Hematopoietic multipotent progenitor cell treated with erythropoietin and hydrocortisone succinate and interleukin-3 and kit ligand, for 15 days (in vitro differentiated cells): ENCODE measurements around the gene SERF1B.
"Not testable (repeated sequence)": the region's sequence is repeated elsewhere in the genome, so short reads cannot be mapped to it uniquely, and the experiment has no call there.

ENCODE experiments used
- DNase-seq: peaks from one replicate; pipeline ENCODE4 v3.0.0-alpha.2; 2015; ENCODE audit warnings: low spot score

Gene SERF1B

DNA sequence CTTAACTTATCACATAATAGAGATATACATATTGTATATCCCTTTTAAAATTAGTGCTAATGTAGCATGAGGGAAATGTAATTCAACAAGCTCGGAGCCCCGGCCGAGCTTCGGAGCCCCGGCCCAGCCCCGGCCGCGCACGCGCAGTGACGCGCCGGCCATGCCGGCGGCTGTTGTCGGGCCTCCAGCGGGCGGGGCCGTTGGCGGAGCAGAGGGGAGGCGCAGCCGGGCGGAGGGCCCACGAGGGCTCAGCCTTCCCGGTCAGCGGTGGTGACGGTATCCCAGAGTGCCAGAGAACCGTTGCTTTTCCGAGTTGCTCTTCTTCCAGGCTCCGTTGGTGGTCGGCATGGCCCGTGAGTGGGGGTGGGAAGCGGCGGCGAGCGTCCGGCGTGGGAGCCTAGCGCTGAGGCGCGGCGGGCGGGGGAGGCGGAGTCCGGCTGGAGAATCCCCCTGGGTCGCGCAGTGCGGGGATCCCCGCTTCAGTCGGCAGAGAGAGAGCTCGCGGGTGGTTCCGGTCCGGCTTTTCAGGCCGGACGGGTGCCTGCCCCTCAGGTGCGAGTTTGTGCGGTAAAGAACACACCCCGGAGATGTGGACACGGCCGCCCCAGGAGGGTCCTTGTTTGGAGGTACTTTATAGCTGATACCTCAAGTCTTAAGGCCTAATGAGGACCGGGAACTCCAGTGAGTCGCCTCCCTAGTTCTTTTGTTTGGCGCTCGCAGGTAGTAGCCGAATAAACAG lies at the start of gene SERF1B:
Gene SERF1B (plus strand): TSS at position 146 of the 739 bp plus-strand sequence. CDS start 201 bp downstream, at position 347.
- not testable (repeated sequence) for DNase-seq

DNA sequence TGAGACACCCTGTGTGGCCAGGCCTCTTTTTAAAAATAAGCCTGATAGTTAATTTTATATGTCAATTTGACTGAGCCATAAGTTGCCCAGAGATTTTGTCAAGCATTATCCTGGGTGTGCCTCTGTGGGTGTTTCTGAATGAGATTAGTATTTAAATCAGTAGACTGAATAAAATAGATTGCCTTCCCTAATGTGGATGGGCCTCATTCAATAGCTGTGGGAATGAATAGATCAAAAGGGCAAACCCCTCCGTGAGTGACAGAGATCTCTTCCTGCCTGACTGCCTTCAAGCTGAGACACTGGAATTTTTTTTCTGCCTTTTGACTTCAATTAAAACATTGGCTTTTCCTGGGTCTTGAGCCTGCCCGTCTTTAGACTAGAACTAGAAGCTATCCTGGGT lies 33.3 kb upstream of the SERF1B start:
- DNase-seq = not testable (repeated sequence)

DNA sequence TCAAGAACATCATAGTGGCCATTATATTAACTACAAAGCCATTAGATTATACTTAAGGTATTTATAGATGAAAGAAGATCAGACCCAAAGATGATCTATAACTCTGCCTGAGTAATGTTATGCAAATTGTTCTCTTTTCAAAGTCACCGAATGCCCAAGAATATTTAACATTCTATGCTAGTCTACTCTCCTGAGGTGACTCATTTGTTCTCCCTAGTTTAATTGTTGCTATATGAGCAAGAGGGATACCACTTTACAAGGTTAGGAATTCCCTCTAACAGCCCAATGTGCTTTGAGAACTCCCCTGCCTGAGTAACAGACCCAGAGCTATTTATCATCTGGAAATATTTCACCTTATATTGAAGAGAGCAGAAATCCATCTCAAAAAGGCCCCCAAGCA lies 29.5 kb upstream of the SERF1B start:
- not testable (repeated sequence) for DNase-seq

DNA sequence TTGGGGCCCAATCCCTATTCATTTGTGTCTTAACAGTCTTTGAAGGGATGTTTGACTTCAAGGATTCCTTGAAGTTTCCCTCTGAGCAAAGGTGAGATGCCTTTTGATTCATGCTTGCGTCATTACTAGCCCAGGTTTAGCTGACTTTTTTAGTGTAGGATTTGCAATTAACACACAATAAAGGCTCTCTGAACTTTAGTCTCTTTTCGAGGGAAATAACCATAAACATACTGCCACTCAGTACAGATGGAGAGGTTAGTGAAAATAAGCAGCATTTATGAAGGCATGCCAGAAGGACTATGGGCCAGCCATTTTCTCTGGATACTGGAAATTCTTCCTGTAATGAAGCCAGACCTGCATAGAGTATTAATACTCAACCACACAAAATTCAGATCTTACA lies 4.4 kb upstream of the SERF1B start:
- not testable (repeated sequence) for DNase-seq

- DNase-seq = not testable (repeated sequence)
These were observed 744 bp downstream of the SERF1B start for GRCh38 chr5:70025845-70026145.

- DNase-seq = not testable (repeated sequence)
These were observed 6.2 kb downstream of the SERF1B start for GRCh38 chr5:70031204-70031603.

DNA sequence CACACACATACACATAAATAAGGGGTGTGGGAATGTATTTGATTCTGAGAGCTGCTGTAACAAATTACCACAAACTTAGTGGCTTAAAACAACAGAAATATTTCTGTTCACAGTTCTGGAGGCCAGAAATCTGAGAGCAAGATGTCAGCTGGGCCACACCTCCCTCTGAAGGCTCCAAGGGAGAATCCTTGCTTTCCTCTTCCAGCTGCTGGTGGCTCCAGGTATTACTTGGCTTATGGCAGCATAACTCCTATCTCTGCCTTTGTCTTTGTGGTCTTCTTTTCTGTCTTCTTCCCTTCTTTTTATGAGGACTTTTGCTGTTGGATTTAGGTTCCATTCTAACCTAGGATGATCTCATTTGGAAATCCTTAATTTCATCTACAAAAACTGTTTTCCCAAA lies 16.4 kb downstream of the SERF1B start:
- not testable (repeated sequence) for DNase-seq

DNA sequence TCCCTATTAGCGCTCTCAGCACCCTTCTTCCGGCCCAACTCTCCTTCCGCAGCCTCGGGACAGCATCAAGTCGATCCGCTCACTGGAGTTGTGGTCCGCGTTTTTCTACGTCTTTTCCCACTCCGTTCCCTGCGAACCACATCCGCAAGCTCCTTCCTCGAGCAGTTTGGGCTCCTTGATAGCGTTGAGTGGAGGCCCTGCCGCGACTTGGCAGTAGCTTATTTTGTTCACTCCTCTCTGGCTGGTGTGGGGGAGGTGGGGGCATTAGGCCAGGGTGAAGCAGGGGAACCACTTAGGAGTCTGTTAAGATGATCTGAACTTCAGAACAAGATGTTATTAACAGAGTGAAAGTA lies 24.7 kb downstream of the SERF1B start:
- not testable (repeated sequence) for DNase-seq

DNA sequence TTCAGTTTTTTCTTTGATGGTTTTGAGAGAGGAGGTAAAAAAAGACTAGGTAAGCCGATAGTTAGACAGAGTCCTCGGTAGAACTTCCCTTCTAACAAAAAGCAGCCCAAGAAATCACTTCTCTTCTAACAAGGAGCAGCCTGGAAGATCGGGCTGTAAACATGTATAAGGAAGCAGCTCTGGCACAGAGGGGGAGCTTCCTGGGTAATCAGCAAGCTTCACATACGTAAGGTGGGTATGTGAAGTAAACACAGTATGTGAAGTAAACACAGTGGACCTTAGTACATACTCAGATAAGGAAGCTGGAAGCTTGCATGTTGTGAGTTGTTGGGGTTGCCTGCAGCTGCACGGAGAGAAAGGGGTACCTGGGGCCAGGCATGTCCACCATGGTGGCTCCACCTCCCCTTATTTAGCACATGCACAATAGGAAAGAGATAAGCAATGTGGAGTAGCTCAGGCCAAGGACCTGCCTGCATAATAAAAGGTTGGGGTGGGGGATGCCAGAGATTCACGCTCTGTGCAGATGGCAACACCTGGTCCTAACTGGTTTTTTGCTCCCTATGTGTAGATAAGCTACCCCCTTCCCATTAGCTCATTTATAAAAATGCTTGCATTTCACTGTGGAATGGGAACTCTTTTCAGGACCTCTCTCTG lies 31.4 kb downstream of the SERF1B start:
- DNase-seq = not testable (repeated sequence)

DNA sequence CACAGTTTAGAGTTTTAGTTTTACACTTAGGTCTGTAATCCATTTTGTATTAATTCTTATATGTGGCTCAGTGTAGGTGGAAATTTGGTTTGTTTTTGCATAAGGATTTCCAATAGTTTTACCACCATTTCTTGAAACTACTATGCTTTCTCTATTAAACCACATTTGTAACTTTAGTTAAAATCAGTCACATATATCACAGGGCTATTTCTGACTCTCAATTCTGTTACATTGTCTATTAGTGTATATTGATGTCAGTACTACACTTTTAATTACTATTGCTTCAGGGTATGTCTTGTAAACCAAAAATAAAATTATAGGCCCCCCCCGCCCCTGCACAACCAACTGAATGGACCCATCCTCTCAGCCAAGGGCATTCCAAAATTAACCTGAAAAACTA lies 32.1 kb downstream of the SERF1B start:
- DNase-seq = not testable (repeated sequence)

- not testable (repeated sequence) for DNase-seq
These were observed 52.6 kb downstream of the SERF1B start for GRCh38 chr5:70077632-70078031.

DNA sequence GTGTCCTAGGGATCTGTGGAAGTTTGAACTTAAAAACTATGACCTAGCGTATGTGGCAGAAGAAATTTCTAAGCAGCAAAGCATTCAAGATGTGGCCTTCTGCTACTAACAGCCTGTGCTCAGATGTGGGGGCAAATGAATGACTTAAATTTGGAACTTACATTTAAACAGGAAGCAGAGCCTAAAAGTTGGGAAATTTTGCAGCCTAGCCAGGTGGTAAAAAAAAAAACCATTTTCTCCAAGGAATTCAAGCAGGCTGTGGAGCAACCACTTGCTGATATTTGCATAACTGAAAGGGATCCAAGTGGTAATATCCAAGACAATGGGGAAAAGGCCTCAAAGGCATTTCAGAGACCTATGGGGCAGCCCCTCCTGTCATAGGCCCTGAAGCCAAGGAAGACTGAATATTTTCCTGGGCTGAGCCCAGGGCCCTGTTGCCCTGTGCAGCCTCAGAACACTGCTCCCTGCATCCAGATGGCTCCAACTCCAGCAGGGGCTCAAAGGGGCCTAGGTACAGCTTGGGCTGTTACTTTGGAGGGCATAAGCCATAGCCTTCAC lies 63.9 kb downstream of the SERF1B start:
- not testable (repeated sequence) for DNase-seq

- not testable (repeated sequence) for DNase-seq
These were observed 66.7 kb downstream of the SERF1B start for GRCh38 chr5:70091776-70092175.
